Measurements from ENCODE around the gene TUBB1.
"Not testable (repeated sequence)": the region's sequence is repeated elsewhere in the genome, so short reads cannot be mapped to it uniquely, and the experiment has no call there.

TUBB1 gene

GRCh38 chr20:59024111-59024530 lies 4.9 kb downstream of the TUBB1 start:
- no peak for DNase-seq

- DNase-seq, result no peak
Measured at GRCh38 chr20:59025086-59025485, 5.9 kb downstream of the TUBB1 start.

- DNase-seq, result no peak
Measured at GRCh38 chr20:59025511-59025910, 6.3 kb downstream of the TUBB1 start.

GRCh38 chr20:59026904-59027740 lies 7.9 kb downstream of the TUBB1 start:
- DNase-seq, result no peak

GRCh38 chr20:59027741-59028320 lies 8.6 kb downstream of the TUBB1 start:
- no peak for DNase-seq

- DNase-seq, result no peak
Measured at GRCh38 chr20:59028812-59029211, 9.6 kb downstream of the TUBB1 start.

GRCh38 chr20:59030911-59031563 lies 11.8 kb downstream of the TUBB1 start:
- no peak for DNase-seq

GRCh38 chr20:59031564-59032022 lies 12.4 kb downstream of the TUBB1 start:
- no peak for DNase-seq

GRCh38 chr20:59032023-59032712 lies 12.9 kb downstream of the TUBB1 start, which contains the start of gene ATP5F1E:
ATP5F1E (minus strand) TSS chr20:59032335; CDS start chr20:59032251, 84 bp downstream.
- DNase-seq, result peak; percentile 74 to 76

GRCh38 chr20:59032713-59033059 lies 13.5 kb downstream of the TUBB1 start:
- DNase-seq, result no peak

- no peak for DNase-seq
Measured at GRCh38 chr20:59033093-59033492, 13.9 kb downstream of the TUBB1 start.

GRCh38 chr20:59033616-59034165 lies 14.5 kb downstream of the TUBB1 start:
- DNase-seq, result no peak

GRCh38 chr20:59035381-59035780 lies 16.2 kb downstream of the TUBB1 start:
- DNase-seq, result no peak

GRCh38 chr20:59037386-59037785 lies 18.2 kb downstream of the TUBB1 start:
- DNase-seq, result no peak

GRCh38 chr20:59039233-59039632 lies 20.0 kb downstream of the TUBB1 start:
- DNase-seq, result no peak

GRCh38 chr20:59040667-59041066 lies 21.4 kb downstream of the TUBB1 start:
- DNase-seq, result no peak

GRCh38 chr20:59041487-59041886 lies 22.3 kb downstream of the TUBB1 start:
- DNase-seq, result not testable (repeated sequence)

GRCh38 chr20:59042151-59042795 lies 23.0 kb downstream of the TUBB1 start, which contains the start of gene PRELID3B:
PRELID3B (minus strand) TSS chr20:59042786; CDS start chr20:59042730, 56 bp downstream.
- DNase-seq, result no peak

- peak in 1 of 2 experiments; percentile 41 for DNase-seq
Measured at GRCh38 chr20:59042796-59043631, 23.8 kb downstream of the TUBB1 start.

- DNase-seq, result no peak
Measured at GRCh38 chr20:59043698-59044097, 24.5 kb downstream of the TUBB1 start.

GRCh38 chr20:59044295-59044694 lies 25.1 kb downstream of the TUBB1 start:
- DNase-seq, result no peak

All from cerebellar nuclear complex (tissue), 1 donor.